ENCODE measurements around the gene OPCML.

Gene OPCML

GRCh38 chr11:133041928-133042882 is 490.1 kb downstream of the OPCML start:
- no peaks in the 10 kb centered on the region for H3K79me2 ChIP-seq (ENCODE audit: low read length)
- H4K20me1 ChIP-seq (ENCODE audit: insufficient read depth, low read length) = no peaks in the 10 kb centered on the region
- H3K27ac ChIP-seq (ENCODE audit: low read length) = no peak overlapping the region
- no peaks in the 10 kb centered on the region for H3K4me1 ChIP-seq (ENCODE audit: low read length)
- H3K9me3 ChIP-seq (replicated peaks; ENCODE audit: insufficient read depth, low read length) = no peaks in the 10 kb centered on the region
- H3K4me3 ChIP-seq (ENCODE audit: low read length) = no peak overlapping the region
- no peaks in the 10 kb centered on the region for H3K36me3 ChIP-seq (replicated peaks; ENCODE audit: insufficient read depth, low read length)
- H3K9ac ChIP-seq (ENCODE audit: low read length) = no peak overlapping the region
- no peak for DNase-seq
- no peaks in the 10 kb centered on the region for H3K27me3 ChIP-seq (replicated peaks; ENCODE audit: insufficient read depth, low read length)
- H3F3A ChIP-seq (ENCODE audit: insufficient read depth, low read length) = no peaks in the 10 kb centered on the region
- no peaks in the 10 kb centered on the region for H3K9me2 ChIP-seq (replicated peaks; ENCODE audit: insufficient read depth, low read length)
- H3K4me2 ChIP-seq (ENCODE audit: low read depth, low read length) = no peak overlapping the region
- H2AFZ ChIP-seq (ENCODE audit: low read length) = no peak overlapping the region
- TF ChIP-seq CTCF (IDR thresholded peaks at IDR 0.05; ENCODE audit: low read length) = no peak
- TF ChIP-seq EZH2 (optimal IDR thresholded peaks at IDR 0.05; ENCODE audit: low read depth, low read length) = no peak
- TF ChIP-seq EZH2phosphoT487 (IDR thresholded peaks at IDR 0.05; ENCODE audit: low read length) = no peak

GRCh38 chr11:133041181-133041580 is 491.1 kb downstream of the OPCML start:
- Histone ChIP-seq H4K20me1 (ENCODE audit: insufficient read depth, low read length) (no peaks in the 10 kb centered on the region), H2AFZ (ENCODE audit: low read length) (no peak overlapping the region), H3K27me3 (replicated peaks; ENCODE audit: insufficient read depth, low read length) (no peaks in the 10 kb centered on the region), H3K79me2 (ENCODE audit: low read length) (no peaks in the 10 kb centered on the region), H3K4me3 (ENCODE audit: low read length) (no peak overlapping the region), H3K36me3 (replicated peaks; ENCODE audit: insufficient read depth, low read length) (no peaks in the 10 kb centered on the region), H3K9me2 (replicated peaks; ENCODE audit: insufficient read depth, low read length) (no peaks in the 10 kb centered on the region), H3K4me2 (ENCODE audit: low read depth, low read length) (no peak overlapping the region), H3K4me1 (ENCODE audit: low read length) (no peaks in the 10 kb centered on the region), H3F3A (ENCODE audit: insufficient read depth, low read length) (no peaks in the 10 kb centered on the region), H3K9me3 (replicated peaks; ENCODE audit: insufficient read depth, low read length) (no peaks in the 10 kb centered on the region), H3K27ac (ENCODE audit: low read length) (no peak overlapping the region), H3K9ac (ENCODE audit: low read length) (no peak overlapping the region)
- TF ChIP-seq CTCF (IDR thresholded peaks at IDR 0.05; ENCODE audit: low read length) (no peak), EZH2 (optimal IDR thresholded peaks at IDR 0.05; ENCODE audit: low read depth, low read length) (no peak), EZH2phosphoT487 (IDR thresholded peaks at IDR 0.05; ENCODE audit: low read length) (no peak)
- DNase-seq = no peak

GRCh38 chr11:133040289-133040900 is 491.9 kb downstream of the OPCML start:
- no peaks in the 10 kb centered on the region for H4K20me1 ChIP-seq (ENCODE audit: insufficient read depth, low read length)
- H3K9ac ChIP-seq (ENCODE audit: low read length) = no peak overlapping the region
- no peaks in the 10 kb centered on the region for H3K27me3 ChIP-seq (replicated peaks; ENCODE audit: insufficient read depth, low read length)
- no peak for TF ChIP-seq EZH2phosphoT487 (IDR thresholded peaks at IDR 0.05; ENCODE audit: low read length)
- no peak for TF ChIP-seq EZH2 (optimal IDR thresholded peaks at IDR 0.05; ENCODE audit: low read depth, low read length)
- TF ChIP-seq CTCF (IDR thresholded peaks at IDR 0.05; ENCODE audit: low read length) = no peak
- DNase-seq = no peak
- no peaks in the 10 kb centered on the region for H3F3A ChIP-seq (ENCODE audit: insufficient read depth, low read length)
- H3K9me3 ChIP-seq (replicated peaks; ENCODE audit: insufficient read depth, low read length) = no peaks in the 10 kb centered on the region
- H3K9me2 ChIP-seq (replicated peaks; ENCODE audit: insufficient read depth, low read length) = no peaks in the 10 kb centered on the region
- no peak overlapping the region for H3K27ac ChIP-seq (ENCODE audit: low read length)
- no peaks in the 10 kb centered on the region for H3K4me1 ChIP-seq (ENCODE audit: low read length)
- no peaks in the 10 kb centered on the region for H3K36me3 ChIP-seq (replicated peaks; ENCODE audit: insufficient read depth, low read length)
- H2AFZ ChIP-seq (ENCODE audit: low read length) = no peak overlapping the region
- no peaks in the 10 kb centered on the region for H3K79me2 ChIP-seq (ENCODE audit: low read length)
- no peak overlapping the region for H3K4me2 ChIP-seq (ENCODE audit: low read depth, low read length)
- no peak overlapping the region for H3K4me3 ChIP-seq (ENCODE audit: low read length)
